Coronary artery (tissue), 2 donors: ENCODE results near the gene MTUS2.

ENCODE experiments used
- DNase-seq: peaks from one replicate; pipeline ENCODE4 v3.0.0-alpha.2; 2017; ENCODE audit warnings: low spot score
- H3K27ac ChIP-seq, 2 donors: fragments of 200-600 bp; sonication (generic); one replicate each; pipeline ENCODE4 v1.5.1; 2016 to 2019
- H3K4me3 ChIP-seq: fragments of 200-600 bp; sonication (generic); 2 replicates; pipeline ENCODE4 v1.5.1; 2016; ENCODE audit warnings: mild to moderate bottlenecking, moderate library complexity
- CTCF ChIP-seq: fragments of 200-600 bp; sonication (generic); IDR thresholded peaks from one replicate; pipeline ENCODE4 v1.5.1; 2019; ENCODE audit warnings: antibody characterized with exemption

Gene MTUS2

GRCh38 chr13:28889086-28889732 is 69.1 kb downstream of the MTUS2 start:
- no peak for TF ChIP-seq CTCF
- Histone ChIP-seq H3K4me3 (no peak overlapping the region), H3K27ac (no peak overlapping the region)
- no peak for DNase-seq

GRCh38 chr13:28890712-28891111 is 70.6 kb downstream of the MTUS2 start:
- no peak overlapping the region for H3K4me3 ChIP-seq
- H3K27ac ChIP-seq: no peak overlapping the region
- no peak for TF ChIP-seq CTCF
- DNase-seq: no peak

GRCh38 chr13:28918030-28918429 is 97.9 kb downstream of the MTUS2 start:
- TF ChIP-seq CTCF: no peak
- no peak for DNase-seq
- Histone ChIP-seq H3K27ac (no peak overlapping the region), H3K4me3 (no peak overlapping the region)

GRCh38 chr13:28922341-28922740 is 102.2 kb downstream of the MTUS2 start:
- no peak for DNase-seq
- no peak for TF ChIP-seq CTCF
- Histone ChIP-seq H3K27ac (no peak overlapping the region), H3K4me3 (no peak overlapping the region)

- DNase-seq: no peak
- Histone ChIP-seq H3K4me3 (no peak overlapping the region), H3K27ac (no peak overlapping the region)
- no peak for TF ChIP-seq CTCF
Measured at GRCh38 chr13:28935104-28935503, 115.0 kb downstream of the MTUS2 start.

GRCh38 chr13:28942906-28943305 is 122.8 kb downstream of the MTUS2 start:
- peak overlapping the region; percentile 9 for H3K4me3 ChIP-seq
- DNase-seq: no peak
- peak overlapping the region in 1 of 2 donors; percentile 54 for H3K27ac ChIP-seq
- no peak for TF ChIP-seq CTCF

- no peak for DNase-seq
- Histone ChIP-seq H3K27ac (no peak overlapping the region), H3K4me3 (no peak overlapping the region)
- no peak for TF ChIP-seq CTCF
Measured at GRCh38 chr13:28953714-28954418, 133.7 kb downstream of the MTUS2 start.
